Pancreas (tissue), 10 donors: ENCODE results near the gene CTPS2. TPM values are rescaled to one million over a fixed set of nuclear protein-coding genes. Genes with fewer than 3 reads are reported as not detected.

ENCODE experiments used
- ATAC-seq, 4 donors: fragments of 200-7000 bp; cut with Tn5 transposase; one replicate each; pipeline versions ENCODE4 v1.8.0 to v1.9.1; 2020; ENCODE audit warnings: mild to moderate bottlenecking in 4 of 4, moderate library complexity in 4 of 4
- DNase-seq, 6 donors: peaks; one replicate each; pipeline ENCODE4 v3.0.0-alpha.2; 2020
- FAIRE-seq: peaks from 2 replicates; lab custom pipeline; 2012; peaks lifted over from hg19 to GRCh38; lab: Jason Lieb, UNC
- H3K27ac ChIP-seq, 4 donors: fragments of 200-600 bp; sonication (generic); 1 replicate in 3 of 4; 2 replicates in 1 of 4; pipeline versions ENCODE4 v1.5.0 to v1.8.0; 2020
- H3K27me3 ChIP-seq, 4 donors: fragments of 200-600 bp; one replicate each; pipeline ENCODE4 v1.8.0; 2021
- H3K36me3 ChIP-seq, 3 donors: fragments of 200-600 bp; sonication (generic) in 1 of 3; one replicate each; pipeline versions ENCODE4 v1.5.0 to v1.8.0; 2020 to 2021
- H3K4me1 ChIP-seq, 3 donors: fragments of 200-600 bp; one replicate each; pipeline ENCODE4 v1.8.0; 2021
- H3K4me3 ChIP-seq, 4 donors: fragments of 200-600 bp; sonication (generic) in 2 of 4; one replicate each; pipeline versions ENCODE4 v1.5.0 to v1.8.0; 2020 to 2021
- H3K9me3 ChIP-seq, 4 donors: fragments of 200-600 bp; one replicate each; pipeline ENCODE4 v1.8.0; 2021
- WGBS, 2 donors: extraction: QIAGEN DNeasy Blood & Tissue Kit; methylation state at CpG; one replicate each; pipeline ENCODE4 v1.1.7; 2013; 5-methylcytosine and 5-hydroxymethylcytosine counted together
- intact Hi-C, 3 donors: fragments of 100-400 bp; cut with DNase I; formaldehyde crosslinking; loops; one replicate each; pipeline versions ENCODE4 v1.11.1 to v1.14.2; 2022
- polyA plus RNA-seq, 2 donors: library from polyadenylated mRNA; stranded (reverse); fragments of 200-250 nt; gene quantifications; one replicate each; pipeline ENCODE4 v1.2.3, GENCODE V29; 2013
- total RNA-seq, 6 donors: library from RNA; stranded (reverse); fragmentation: NEBNext Ultra II Directional in 4 of 6; extraction: Animal tissue kit (Norgen Biotek cat#: 25700) in 4 of 6; gene quantifications; one replicate each; pipeline versions ENCODE4 v1.2.1 to v1.2.4, GENCODE V29; 2021 to 2023
- TF ChIP-seq, protein P1 (sequence below), 4 donors: fragments of 200-600 bp; sonication (generic) in 3 of 4; IDR thresholded peaks; one replicate each; pipeline versions ENCODE4 v1.5.0 to v1.8.0; 2021; ENCODE audit warnings: antibody characterized with exemption in 4 of 4
- donor health status: healthy with polysubstance abuse.
- donor health status: DM: no; HTN: no; CAD: no; lungs with moderate emphysema.
- donor health status: DM: no; HTN: no; CAD: no.
- donor health status: control.
- donor health status: control.
- donor health status: Bipolar disorder and iron deficiency.
- donor health status: DM: yes; HTN: yes; CAD: no.
- donor health status: DM: no; HTN: no; CAD: no.
- donor health status: DM: no; HTN: no; CAD: no.
- donor health status: DM: yes; HTN: yes; CAD: no.

Gene CTPS2
- total and polyA plus RNA-seq, 8 donors = 5.7 to 13.3 (median 8.8) TPM

DNA sequence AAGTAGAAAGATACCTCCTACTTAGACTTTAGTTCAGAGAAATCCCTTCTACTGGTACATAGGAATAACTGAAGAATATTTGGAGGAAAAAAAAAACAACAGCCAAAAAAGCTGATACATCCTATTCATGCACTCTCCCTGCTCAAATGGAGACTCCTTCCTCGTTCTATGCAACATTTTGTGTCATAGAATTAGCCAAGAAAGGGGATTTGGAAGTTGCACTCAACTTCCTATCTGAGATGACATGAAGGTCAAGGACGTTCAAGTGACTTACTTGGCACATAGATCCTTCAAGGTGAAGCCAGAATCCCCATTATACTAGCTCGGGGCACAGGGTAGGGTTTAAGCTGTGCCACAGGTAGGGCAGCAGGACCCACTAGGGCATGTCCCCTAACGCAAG is 118.7 kb downstream of the CTPS2 start:
- Histone ChIP-seq H3K9me3 (no peaks in the 10 kb centered on the region), H3K27ac (no peak overlapping the region), H3K36me3 (no peaks in the 10 kb centered on the region), H3K27me3 (no peaks in the 10 kb centered on the region), H3K4me3 (no peak overlapping the region), H3K4me1 (no peaks in the 10 kb centered on the region)
- DNase-seq = no peak
- intact Hi-C loops = no loop called here
- TF ChIP-seq, protein P1, sequence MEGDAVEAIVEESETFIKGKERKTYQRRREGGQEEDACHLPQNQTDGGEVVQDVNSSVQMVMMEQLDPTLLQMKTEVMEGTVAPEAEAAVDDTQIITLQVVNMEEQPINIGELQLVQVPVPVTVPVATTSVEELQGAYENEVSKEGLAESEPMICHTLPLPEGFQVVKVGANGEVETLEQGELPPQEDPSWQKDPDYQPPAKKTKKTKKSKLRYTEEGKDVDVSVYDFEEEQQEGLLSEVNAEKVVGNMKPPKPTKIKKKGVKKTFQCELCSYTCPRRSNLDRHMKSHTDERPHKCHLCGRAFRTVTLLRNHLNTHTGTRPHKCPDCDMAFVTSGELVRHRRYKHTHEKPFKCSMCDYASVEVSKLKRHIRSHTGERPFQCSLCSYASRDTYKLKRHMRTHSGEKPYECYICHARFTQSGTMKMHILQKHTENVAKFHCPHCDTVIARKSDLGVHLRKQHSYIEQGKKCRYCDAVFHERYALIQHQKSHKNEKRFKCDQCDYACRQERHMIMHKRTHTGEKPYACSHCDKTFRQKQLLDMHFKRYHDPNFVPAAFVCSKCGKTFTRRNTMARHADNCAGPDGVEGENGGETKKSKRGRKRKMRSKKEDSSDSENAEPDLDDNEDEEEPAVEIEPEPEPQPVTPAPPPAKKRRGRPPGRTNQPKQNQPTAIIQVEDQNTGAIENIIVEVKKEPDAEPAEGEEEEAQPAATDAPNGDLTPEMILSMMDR (IDR thresholded peaks at IDR 0.05) = no peak
- 58 to 79% methylated on average over 4 of the region's 4 CpGs for WGBS, 2 donors
- ATAC-seq = no peak
- no peak for FAIRE-seq

DNA sequence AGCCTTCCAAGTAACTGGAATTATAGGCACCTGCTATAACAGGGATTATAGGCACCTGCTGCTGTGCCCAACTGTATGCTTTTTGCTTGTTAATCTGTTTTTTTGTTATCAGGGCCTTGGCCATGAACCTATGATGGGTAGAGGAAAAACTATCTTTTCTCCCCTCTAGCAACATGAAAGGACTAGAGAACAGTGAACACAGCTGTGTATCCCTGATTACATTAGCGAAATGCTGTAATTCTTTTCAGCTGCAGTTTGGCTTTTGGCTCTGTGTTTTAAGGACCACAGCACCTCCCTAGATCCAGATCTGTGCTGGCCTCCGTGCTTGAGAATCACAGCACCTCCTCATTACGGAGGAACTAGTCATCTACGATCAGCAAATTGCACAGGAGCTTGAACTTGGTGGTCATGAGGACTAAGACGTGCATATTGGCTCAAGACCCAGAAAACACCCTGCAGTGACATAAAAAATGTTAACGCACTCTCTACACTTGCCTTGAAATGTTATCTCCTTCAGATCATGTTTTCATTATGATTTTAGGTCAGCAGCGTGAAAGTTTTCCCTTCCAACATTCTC is 120.2 kb downstream of the CTPS2 start:
- no peak overlapping the region for H3K27ac ChIP-seq
- TF ChIP-seq, protein P1 (IDR thresholded peaks at IDR 0.05) = no peak
- DNase-seq (no peak), FAIRE-seq (no peak), ATAC-seq (no peak)
- H3K4me3 ChIP-seq = no peak overlapping the region
- no peaks in the 10 kb centered on the region for H3K36me3 ChIP-seq
- no peaks in the 10 kb centered on the region for H3K9me3 ChIP-seq
- H3K27me3 ChIP-seq = no peaks in the 10 kb centered on the region
- 68 to 92% methylated on average over 7 of the region's 7 CpGs for WGBS, 2 donors
- intact Hi-C loops = no loop called here
- H3K4me1 ChIP-seq = no peaks in the 10 kb centered on the region

DNA sequence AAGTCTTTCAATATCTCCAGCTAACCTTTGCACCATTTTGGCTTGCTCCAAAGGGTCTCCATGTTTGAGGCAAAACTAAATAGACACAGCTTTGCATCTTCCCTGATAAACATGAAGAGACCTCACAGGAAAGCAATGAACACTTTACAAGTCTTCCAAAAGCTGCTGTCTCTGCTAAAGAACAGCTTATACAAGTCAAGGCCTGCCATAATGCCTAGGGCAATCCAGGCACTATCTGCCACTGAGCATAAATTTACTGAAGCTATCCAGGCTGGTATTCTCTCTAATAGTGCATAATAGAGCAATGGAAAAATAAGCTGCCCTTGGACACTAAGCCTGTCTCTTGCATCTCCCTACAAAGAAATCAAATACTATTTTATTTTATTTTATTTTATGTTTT is 122.6 kb downstream of the CTPS2 start:
- no peaks in the 10 kb centered on the region for H3K36me3 ChIP-seq
- no peaks in the 10 kb centered on the region for H3K9me3 ChIP-seq

DNA sequence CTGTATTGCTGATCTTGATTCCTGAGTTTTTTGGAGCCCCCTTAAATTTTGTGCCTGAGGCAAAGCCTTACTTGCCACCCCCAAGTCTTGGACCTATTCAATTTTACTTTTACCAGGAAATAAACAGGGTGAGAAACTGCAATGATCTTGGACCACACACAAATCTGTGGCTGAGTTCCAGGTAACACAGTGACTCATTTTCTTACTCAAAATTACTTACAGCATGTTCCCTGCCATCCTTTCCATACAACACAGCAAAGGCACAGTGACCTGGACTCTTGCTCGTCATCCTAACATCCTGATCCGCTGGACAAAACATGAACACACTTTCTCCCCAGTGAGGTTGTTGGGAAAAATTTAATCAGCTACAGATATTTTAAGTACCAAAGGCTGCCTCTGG is 123.3 kb downstream of the CTPS2 start:
- FAIRE-seq (no peak), DNase-seq (no peak), ATAC-seq (no peak)
- no peaks in the 10 kb centered on the region for H3K36me3 ChIP-seq
- H3K27me3 ChIP-seq = peaks cover 0 to 8% (median 0%) of the 10 kb centered on the region in 4 donors
- WGBS, 2 donors = 92 to 93% methylated on average over 2 of the region's 2 CpGs
- TF ChIP-seq, protein P1 (IDR thresholded peaks at IDR 0.05) = no peak
- intact Hi-C loops = no loop called here
- no peaks in the 10 kb centered on the region for H3K4me1 ChIP-seq
- no peak overlapping the region for H3K27ac ChIP-seq
- H3K9me3 ChIP-seq = no peaks in the 10 kb centered on the region
- no peak overlapping the region for H3K4me3 ChIP-seq

More for the DNA sequence above, 122.6 kb downstream of the CTPS2 start:
- FAIRE-seq = no peak
- intact Hi-C loops = no loop called here
- no peak for DNase-seq
- Histone ChIP-seq H3K4me3 (no peak overlapping the region), H3K27ac (no peak overlapping the region), H3K27me3 (peaks cover 0 to 8% (median 0%) of the 10 kb centered on the region in 4 donors), H3K4me1 (no peaks in the 10 kb centered on the region)
- no peak for ATAC-seq
- TF ChIP-seq, protein P1 (IDR thresholded peaks at IDR 0.05) = no peak

DNA sequence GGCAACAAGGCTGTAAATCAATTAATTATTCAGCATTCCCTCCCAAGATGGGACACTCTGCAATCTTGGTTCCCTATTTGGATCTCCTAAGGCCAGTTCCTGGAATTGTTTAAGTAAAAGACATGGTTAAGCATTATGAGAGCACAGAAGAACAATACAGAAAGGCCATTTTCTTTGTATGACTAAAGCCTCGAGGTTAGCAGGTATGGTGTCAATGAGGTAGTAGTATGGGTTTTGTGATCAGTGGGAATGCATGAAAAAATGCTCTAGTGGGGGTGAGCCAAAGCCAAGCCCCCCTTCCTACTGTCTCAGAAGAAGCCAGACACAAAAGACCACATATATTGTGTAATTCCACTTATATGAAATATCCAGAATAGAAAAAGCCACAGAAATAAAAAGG is 124.2 kb downstream of the CTPS2 start:
- intact Hi-C loops = no loop called here
- WGBS, 2 donors = 93% methylated on average over 1 of the region's 1 CpG
- H3K36me3 ChIP-seq = no peaks in the 10 kb centered on the region
- H3K4me1 ChIP-seq = no peaks in the 10 kb centered on the region
- ATAC-seq (no peak), DNase-seq (no peak), FAIRE-seq (no peak)
- H3K27ac ChIP-seq = no peak overlapping the region
- peaks cover 0 to 8% (median 0%) of the 10 kb centered on the region in 4 donors for H3K27me3 ChIP-seq
- TF ChIP-seq, protein P1 (IDR thresholded peaks at IDR 0.05) = no peak
- no peaks in the 10 kb centered on the region for H3K9me3 ChIP-seq
- H3K4me3 ChIP-seq = no peak overlapping the region
